Stimulated activated CD4-positive, alpha-beta T cell treated with anti-CD3 and anti-CD28 coated beads, Interleukin-1b, Interleukin-23, amount 100 ng/mL, for 4 hours (primary cell): ENCODE results near the gene CATSPER3.

Source experiments
- DNase-seq, 2 donors: peaks; one replicate each; pipeline ENCODE4 v3.0.0-alpha.2; 2020; ENCODE audit warnings: low read depth in 2 of 2

The CATSPER3 gene

GRCh38 chr5:135029477-135030122 lies 61.9 kb downstream of the CATSPER3 start:
- DNase-seq: no peak

- DNase-seq: no peak
These were observed 62.6 kb downstream of the CATSPER3 start for GRCh38 chr5:135030123-135030955.

GRCh38 chr5:135030956-135031812 lies 63.5 kb downstream of the CATSPER3 start:
- DNase-seq: no peak

GRCh38 chr5:135031813-135032694 lies 64.3 kb downstream of the CATSPER3 start:
- DNase-seq: no peak

- DNase-seq: no peak
These were observed 64.9 kb downstream of the CATSPER3 start for GRCh38 chr5:135032695-135032998.

GRCh38 chr5:135032999-135033861 lies 65.5 kb downstream of the CATSPER3 start:
- DNase-seq: no peak

GRCh38 chr5:135033901-135034235 lies 66.2 kb downstream of the CATSPER3 start, which contains the start of gene PITX1:
Gene PITX1, minus strand, starts transcription at chr5:135034228. Its CDS starts 347 bp downstream, at chr5:135033881.
- DNase-seq: no peak

- DNase-seq: no peak
These were observed 66.7 kb downstream of the CATSPER3 start for GRCh38 chr5:135034236-135034962.

- no peak for DNase-seq
These were observed 67.4 kb downstream of the CATSPER3 start for GRCh38 chr5:135034963-135035677.

- no peak for DNase-seq
These were observed 67.9 kb downstream of the CATSPER3 start for GRCh38 chr5:135035678-135036030.

GRCh38 chr5:135036405-135036804 lies 68.7 kb downstream of the CATSPER3 start:
- no peak for DNase-seq

- no peak for DNase-seq
These were observed 70.0 kb downstream of the CATSPER3 start for GRCh38 chr5:135037519-135038204.

GRCh38 chr5:135038205-135038812 lies 70.6 kb downstream of the CATSPER3 start:
- no peak for DNase-seq

GRCh38 chr5:135038813-135039270 lies 71.1 kb downstream of the CATSPER3 start:
- DNase-seq: no peak

GRCh38 chr5:135039271-135040033 lies 71.7 kb downstream of the CATSPER3 start:
- no peak for DNase-seq

GRCh38 chr5:135040034-135040332 lies 72.3 kb downstream of the CATSPER3 start:
- DNase-seq: no peak

GRCh38 chr5:135040333-135041144 lies 72.8 kb downstream of the CATSPER3 start:
- no peak for DNase-seq
